Subcutaneous adipose tissue (tissue), 4 donors: ENCODE data around the gene PEX16. TPM values are rescaled to one million over a fixed set of nuclear protein-coding genes. Genes with fewer than 3 reads are reported as not detected.

ENCODE experiments used
- total RNA-seq, 4 donors: library from RNA; depleted of rRNA; stranded (reverse); fragments of >200 nt; gene quantifications; one replicate each; pipeline ENCODE4 v1.1.0, GENCODE V29; 2016
- TF ChIP-seq, protein P1 (sequence below): fragments of 450-650 bp; IDR thresholded peaks from one replicate; pipeline ENCODE4 v1.5.1; 2016; ENCODE audit warnings: low read depth, mild to moderate bottlenecking, control low read depth, antibody characterized with exemption, moderate library complexity

The PEX16 gene
- total RNA-seq, 4 donors from 2014 or later = 17.3 to 40.5 (median 26.7) TPM

DNA sequence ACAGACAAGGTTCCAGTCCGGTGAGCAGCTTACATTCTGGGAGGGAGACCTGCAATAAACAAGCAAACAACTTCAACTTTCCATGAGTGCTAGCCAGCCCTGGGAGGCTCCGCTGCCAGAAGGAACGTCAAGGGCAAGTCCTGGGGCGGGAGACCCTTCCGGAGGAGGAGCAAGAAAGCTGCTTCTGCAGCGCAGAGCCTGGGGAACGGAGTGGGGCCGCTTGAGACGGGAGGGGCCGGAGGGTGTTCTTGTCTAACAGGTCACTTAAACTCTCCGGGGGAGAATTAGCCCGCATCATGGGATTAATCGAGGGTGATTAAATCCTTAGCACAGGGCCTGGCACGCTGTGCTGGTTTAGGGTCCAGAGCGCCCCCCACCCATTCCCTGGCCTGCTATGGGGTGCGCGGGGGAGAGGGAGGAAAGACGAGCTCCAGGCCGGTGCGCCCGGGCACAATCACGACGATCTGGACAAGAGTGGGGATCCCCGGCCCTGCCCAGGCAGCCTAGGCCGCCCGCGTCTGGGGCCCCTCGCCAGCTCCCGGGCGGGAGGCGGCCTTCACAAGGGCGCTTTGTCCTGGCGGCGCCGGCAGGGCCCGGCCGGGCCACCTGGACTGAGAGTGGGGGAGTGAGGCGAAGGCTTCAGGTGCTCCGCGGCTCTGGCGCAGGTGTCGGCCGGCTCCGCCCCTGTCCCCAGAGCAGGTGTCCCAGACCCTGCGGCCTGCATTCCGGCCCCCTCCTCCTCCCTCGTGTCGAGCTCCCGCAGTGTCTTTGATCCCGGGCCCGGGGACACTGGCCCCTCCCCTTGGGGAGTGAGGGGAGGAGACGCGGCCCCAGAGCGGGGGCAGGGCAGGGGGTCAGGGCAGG, 4.1 kb upstream of the PEX16 start:
- TF ChIP-seq, protein P1, sequence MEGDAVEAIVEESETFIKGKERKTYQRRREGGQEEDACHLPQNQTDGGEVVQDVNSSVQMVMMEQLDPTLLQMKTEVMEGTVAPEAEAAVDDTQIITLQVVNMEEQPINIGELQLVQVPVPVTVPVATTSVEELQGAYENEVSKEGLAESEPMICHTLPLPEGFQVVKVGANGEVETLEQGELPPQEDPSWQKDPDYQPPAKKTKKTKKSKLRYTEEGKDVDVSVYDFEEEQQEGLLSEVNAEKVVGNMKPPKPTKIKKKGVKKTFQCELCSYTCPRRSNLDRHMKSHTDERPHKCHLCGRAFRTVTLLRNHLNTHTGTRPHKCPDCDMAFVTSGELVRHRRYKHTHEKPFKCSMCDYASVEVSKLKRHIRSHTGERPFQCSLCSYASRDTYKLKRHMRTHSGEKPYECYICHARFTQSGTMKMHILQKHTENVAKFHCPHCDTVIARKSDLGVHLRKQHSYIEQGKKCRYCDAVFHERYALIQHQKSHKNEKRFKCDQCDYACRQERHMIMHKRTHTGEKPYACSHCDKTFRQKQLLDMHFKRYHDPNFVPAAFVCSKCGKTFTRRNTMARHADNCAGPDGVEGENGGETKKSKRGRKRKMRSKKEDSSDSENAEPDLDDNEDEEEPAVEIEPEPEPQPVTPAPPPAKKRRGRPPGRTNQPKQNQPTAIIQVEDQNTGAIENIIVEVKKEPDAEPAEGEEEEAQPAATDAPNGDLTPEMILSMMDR = no peak

DNA sequence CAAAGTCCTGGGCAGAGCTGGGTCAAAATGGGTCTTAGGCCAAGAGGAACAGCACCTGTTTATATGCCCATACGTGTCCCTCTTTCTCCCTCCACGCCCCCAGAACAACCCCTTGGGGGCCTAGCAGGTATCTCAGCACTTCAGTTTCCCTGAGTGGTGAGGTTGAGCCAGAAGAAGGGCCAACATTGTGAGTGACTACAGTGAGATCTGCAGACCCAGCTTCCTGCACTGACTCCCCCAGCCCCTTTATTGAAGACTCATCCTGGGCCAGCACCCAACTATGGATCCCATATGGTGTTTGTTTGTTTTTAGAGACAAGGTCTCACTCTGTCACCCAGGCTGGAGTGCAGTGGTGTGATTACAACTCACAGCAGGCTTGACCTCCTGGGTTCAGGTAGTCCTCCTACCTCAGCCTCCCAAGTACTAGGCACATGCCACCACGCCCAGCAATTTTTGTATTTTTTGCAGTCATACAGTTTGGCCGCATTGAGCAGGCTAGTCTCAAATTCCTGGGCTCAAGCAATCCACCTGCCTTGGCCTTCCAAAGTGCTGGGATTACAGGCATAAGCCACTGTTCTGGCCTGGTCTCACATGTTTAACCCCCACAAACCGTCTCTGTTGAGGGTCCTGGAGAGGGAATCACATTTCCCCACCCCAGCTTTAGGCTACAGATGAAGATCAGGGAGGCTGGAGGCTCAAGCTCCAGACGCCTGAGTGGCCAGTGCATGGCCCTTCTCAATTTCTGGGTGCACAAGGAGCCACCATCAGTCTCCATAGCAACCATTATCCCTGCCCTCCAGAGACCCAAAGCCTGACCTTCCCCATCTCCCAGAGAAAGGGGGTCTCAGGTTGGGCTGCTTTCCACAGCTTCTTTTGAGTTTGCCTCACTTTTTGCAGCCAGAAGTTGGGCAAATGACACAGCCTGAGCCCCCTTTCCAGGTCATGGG, 3.1 kb upstream of the PEX16 start:
- TF ChIP-seq, protein P1 = no peak

DNA sequence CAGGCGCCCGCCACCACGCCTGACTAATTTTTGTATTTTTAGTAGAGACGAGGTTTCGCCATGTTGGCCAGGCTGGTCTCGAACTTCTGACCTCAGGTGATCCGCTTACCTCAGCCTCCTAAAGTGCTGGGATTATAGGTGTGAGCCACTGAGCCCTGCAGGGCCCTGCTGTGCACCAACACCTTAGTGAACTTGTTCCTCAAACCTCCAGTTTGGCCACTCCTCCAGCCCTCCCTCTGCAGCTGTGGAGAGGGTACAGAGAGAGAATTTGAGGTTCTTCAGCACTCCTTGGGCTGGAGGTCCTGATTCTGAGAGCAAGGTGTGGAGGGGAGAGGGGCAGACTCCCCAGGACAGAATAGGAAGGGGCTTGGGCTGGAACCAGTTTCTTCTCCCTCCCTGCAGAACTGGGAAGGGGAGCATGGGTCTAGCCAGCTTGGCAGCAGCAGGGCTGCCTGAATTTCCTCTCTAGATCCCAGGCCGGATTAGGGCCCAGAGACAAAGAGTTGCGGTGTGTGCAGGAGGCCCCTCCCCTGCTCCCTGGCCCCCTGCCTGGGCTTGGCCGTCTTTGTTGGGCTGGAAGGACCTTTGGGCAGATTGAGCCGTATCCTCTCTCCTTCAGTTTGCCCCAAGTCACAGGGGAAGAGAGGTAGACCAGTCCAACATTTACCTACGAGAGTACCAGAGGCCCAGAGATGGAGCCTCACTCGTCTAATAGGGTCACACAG, 2.3 kb upstream of the PEX16 start:
- TF ChIP-seq, protein P1 = no peak

DNA sequence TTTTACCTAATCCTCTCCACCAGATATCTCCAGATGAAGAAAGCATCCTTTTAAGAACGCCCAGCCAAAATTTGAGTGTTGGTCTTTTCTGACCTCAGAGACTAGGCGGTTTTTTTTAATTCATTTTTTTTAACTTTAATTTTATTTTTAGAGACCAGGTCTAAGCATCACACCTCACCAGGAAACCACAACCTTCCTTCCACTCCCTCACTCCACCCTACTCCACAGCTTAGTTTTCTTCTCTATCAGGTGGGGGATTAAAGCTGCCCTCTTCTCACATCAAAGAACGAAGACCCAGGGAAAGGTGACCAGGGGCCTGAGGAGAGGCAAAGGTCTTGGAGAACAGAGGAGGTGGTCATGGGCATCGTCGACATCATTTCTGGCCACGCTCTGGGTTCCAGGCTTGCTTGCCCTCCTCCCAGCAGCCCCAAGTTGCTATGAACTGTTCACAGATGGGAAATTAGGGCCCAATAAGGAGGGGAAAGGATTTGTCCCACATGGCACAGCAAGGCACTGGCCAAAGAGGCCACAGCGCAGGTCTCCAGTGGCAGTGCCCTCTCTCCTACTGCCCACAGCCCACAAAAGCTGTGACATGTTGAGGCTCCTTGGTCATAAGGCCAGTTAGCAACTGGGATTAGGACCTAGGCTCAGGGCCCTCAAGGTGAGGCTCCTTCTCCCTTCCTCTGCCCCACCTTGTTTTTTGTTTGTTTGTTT, 1.4 kb upstream of the PEX16 start:
- TF ChIP-seq, protein P1 = no peak

DNA sequence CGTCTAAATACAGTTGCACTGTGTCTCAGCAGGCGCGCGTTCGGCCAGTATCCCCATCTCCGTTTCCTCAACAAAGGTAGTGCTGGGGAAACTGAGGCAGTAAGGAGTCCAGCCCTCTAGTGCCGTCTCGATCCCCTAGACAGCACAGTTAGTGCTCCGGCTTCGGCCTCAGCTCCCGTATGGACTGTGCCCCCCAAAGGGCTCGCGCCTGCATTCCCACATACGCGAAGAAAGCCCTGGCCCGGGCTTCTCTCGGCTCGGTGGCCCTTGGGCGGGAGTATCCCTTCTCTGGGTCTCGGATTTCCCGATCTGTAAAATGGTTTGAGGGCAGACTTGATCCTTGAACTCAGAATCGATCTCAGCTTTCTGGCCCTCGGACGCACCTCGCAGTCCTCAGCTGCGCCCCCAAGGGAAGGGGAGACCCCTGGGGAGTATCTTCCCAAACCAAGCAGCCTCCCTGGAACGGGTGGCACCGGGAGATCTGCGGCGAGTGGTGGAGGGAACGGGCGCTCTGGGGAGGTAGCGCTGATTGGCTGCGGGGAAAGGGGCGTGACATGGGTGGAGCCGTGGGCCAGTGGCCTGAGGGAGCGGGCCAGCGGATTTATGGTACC, 759 bp upstream of the PEX16 start:
- TF ChIP-seq, protein P1 = no peak

DNA sequence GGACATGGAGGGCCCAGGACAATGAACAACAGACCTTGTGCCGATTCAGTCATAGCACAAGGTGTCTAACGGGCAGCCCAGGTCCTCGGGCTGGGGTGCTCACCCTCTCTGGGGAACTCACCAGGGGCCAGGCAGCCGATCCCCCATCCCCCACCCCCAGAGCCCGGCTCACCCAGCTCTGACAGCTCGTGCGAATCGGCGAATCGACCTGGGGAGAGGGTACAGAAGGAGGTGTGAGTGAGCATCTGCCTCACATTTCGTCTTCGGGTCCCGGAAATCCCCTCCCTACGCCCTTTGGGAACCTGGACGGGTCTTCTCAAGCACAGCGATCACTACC, 423 bp downstream of the PEX16 start:
- TF ChIP-seq, protein P1 = no peak
